Superior temporal gyrus (tissue), 1 donor: Measurements from ENCODE around the gene IGFBP6.
"Not testable (repeated sequence)": the region's sequence is repeated elsewhere in the genome, so short reads cannot be mapped to it uniquely, and the experiment has no call there.

Experiments used
- DNase-seq: peaks from one replicate; pipeline ENCODE4 v3.0.0-alpha.2; 2016; ENCODE audit errors: extremely low spot score

Gene IGFBP6

DNA sequence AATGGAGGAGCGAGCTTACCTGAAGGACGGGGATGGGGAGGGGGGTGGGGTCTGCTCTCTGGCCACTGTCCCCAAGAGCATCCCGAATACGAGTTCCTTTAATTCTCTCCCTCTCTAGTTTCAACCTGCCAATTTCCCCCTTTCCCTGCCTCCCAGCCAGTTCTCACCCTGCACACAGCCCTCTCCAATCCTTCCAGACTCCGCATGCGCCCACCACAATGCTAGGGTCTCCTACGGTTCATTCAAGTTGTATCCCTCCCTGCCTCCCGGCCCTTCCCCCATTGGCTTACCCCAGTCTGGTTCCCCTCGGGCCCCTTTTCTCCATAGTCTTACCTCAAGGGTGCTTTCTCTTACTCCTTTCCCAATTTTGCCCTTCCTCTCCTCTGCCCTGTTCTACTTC lies 708 bp upstream of the IGFBP6 start:
- DNase-seq, result no peak

DNA sequence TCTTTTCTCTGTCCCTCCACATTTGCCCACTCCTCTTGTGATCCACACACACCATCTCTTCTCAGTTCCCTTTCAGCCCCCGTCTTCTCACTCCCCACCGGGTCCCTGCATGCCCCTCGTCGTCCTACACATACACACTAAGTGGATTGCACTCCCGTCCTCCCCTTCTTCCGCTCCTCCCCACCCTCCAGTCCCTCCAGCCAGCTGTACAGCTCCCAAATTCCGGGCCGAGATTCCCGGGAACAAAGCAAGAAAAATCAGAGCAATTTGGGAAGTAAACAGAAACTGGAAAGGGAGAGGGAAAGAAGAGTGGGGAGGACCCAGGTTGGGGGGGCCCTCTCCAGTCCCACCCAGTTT lies 282 bp upstream of the IGFBP6 start:
- DNase-seq, result no peak

DNA sequence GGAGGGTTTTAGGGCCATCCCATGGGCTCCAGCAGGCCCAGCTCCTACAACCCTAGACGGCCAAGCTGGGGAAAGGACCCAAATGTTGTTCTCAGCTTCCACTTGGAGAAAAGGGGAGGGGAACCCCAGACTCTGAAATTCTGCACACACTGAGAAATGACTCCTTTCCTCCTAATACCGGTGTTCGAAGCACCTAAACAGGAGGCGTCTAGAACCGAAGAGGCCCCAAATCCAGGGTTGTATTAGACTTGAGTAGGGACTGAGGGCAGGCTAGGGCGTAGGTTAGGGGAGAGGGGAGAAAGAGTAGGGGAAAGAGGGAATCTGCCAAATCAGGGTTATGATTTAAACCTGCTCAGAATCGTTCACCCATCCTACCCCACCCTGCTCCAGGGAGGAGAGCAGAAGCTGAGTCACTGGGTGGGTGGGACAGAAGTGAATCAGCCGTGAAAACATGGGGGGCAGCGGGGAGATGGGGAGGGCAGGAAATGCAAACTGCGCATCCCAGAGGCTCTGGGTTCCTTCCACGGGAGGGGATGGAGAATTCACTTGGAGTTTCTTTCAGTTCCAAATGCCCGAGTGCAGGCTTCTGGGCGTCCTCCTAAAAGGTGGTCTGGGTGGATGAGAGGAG lies 1.0 kb downstream of the IGFBP6 start:
- DNase-seq, result peak; percentile 20

DNA sequence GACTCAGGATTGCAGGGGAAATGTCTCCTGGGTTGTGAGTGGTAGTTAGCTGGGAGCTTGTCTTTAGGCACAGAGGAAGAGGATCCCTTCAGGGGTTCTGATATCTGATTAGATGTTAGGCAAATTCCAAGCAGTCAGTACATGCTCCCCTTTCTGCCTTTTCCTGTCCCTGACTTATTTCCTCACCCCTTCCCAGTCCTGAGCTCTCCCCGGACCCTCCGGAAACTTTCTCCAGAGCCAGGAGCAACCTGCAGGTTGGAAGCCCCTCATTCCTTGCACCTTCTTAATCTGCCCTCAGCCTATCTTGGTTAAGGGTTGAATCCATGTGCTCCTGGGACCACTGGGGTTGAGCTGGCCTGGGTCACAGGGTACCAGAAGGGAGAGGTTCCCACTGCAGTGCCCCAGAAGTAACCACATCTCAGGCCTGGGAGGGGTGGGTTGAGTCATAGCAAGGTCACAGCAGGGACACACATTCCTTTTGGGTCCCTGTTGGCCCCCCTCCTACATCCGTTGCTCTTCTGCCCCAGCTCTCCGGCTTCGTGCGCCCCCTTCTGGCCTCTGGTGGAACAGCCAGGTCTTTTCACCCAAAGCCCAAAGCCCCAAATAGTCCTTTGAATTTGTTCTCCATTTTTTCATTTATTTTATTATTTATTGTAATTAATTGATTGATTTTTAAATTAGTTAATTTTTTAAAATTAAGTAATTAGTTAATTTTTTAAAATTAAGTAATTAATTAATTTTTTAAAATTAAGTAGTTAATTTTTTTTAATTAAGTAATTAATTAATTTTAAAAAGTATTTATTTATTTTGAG lies 1.8 kb downstream of the IGFBP6 start:
- DNase-seq, result peak; percentile 87

DNA sequence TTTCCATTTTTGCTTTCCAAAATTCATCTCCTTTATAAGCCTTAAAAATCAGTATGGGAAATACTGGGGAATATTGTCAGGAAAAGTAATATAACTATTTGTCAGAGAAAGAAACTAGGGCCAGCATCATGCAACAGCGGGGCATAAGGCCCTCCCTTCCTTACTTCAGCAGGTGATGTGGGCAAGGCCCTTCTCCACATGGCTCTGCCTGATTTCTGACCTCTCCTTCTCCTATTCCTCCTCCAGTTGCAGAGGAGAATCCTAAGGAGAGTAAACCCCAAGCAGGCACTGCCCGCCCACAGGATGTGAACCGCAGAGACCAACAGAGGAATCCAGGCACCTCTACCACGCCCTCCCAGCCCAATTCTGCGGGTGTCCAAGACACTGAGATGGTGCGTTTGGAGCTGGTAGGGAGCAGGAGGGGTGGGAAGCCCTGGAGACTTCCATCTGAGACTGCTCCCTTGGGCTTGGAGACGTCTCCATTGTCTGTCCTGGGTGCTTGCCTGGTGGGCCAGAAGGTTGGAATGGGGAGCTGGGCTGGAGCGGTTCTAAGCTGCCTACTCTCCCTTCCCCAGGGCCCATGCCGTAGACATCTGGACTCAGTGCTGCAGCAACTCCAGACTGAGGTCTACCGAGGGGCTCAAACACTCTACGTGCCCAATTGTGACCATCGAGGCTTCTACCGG lies 3.1 kb downstream of the IGFBP6 start:
- no peak for DNase-seq

DNA sequence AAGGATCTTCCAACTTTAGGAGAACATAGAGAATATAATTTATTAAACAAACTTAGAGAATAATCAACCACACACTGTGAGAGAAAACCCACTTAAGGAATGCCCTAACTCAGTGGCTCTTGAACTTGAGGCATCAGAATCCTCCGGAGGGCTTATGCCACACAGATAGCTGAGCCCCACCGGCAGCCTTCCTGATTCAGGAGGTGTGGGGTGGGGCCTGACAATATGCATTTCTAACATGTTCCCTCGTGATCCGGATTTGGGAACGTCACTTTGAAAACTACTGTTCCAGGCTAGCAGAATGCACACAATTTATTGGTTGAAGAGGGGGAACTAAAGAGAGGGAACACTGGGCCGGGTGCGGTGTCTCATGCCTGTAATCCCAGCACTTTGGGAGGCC lies 3.8 kb downstream of the IGFBP6 start:
- no peak for DNase-seq

DNA sequence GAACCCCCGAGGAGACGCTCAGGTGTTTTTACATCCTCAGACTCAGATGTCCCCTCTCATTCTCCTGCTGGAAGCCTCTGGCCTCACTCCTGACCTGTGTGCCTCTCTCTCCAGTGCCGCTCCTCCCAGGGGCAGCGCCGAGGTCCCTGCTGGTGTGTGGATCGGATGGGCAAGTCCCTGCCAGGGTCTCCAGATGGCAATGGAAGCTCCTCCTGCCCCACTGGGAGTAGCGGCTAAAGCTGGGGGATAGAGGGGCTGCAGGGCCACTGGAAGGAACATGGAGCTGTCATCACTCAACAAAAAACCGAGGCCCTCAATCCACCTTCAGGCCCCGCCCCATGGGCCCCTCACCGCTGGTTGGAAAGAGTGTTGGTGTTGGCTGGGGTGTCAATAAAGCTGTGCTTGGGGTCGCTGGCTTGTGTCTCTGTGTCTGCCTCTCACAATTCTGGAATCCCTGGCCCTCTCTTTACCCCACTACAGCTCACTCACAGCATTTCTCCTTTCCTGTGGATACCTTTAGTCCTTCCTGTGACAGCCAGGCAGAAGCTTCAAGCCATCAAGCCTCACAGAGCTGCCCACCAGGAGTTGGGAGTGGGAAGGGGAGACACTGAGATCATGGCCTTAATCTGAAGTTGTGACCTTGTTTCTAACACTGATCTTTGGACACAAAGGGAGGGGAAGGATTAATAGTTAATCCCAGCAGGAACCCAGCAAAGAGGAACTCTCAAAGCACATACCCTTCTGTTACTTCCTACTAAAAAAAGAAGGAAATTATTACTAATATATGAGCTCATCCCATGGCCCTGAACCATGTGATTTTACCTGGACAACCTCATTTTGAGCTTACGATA lies 4.7 kb downstream of the IGFBP6 start:
- no peak for DNase-seq

DNA sequence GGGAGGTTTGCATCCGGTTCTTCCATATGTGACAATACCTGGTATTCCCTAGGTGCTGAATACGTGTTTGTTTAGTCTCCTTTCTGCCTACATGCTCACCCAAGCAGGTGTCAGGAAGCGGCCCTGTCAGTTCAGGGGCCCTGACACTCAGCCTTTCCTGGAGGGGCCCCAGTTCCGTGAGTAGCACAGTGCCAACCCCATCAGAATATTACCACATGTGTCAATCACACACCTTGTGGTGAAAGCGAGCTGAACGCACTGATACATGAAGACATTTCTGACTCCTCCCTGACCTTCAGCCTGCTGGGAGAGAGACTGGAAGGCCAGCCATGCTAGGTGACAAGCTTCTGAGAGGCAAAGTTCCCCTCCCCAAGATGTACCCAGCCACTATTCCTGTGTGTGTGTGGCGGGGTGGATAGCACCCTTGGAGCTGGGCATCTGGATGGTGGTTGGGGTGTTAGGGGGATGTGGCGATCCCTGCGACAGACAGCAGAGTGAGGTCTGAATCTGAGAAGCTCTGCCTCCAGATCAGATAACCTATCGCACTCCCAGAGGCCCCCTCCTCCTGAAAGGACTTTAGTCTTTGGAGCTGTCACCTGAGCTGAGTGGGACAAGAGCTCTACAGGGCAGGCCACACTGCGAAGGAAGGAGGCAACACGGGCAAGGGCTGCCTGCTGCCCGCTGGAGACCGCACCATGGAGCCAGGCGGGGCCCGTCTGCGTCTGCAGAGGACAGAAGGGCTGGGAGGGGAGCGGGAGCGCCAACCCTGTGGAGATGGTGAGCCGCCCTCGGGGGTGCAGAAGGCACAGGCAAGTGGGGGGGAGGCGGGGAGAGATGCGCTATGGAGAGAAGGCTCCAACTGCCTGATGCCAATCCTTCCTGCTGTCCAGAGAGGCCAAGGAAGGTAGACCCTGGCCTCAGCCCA lies 5.7 kb downstream of the IGFBP6 start, which contains the start of gene SOAT2:
Gene SOAT2, plus strand, starts transcription at position 604 of the 925 bp plus-strand sequence. Its CDS starts 92 bp downstream, at position 696.
- no peak for DNase-seq

DNA sequence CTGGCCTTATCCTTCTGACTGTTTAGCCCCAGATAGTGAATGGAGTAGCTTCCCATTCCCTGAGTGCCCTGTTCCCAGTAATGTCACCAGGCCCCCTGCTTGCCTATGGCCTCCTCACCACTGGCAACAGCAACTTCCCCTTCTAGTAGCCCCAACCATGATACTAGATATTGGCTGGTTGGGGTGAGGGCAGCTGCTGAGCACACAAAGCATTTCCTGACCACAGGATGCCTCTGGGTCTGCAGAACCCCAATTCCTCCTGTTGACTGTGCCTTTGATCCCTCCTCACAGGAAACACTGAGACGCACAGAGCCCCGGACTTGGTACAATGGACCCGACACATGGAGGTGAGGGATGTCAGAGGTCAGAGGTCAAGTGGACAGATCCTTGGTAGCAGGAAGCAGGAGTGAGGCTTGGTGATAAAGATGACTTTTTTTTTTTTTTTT lies 6.4 kb downstream of the IGFBP6 start:
- DNase-seq, result no peak

DNA sequence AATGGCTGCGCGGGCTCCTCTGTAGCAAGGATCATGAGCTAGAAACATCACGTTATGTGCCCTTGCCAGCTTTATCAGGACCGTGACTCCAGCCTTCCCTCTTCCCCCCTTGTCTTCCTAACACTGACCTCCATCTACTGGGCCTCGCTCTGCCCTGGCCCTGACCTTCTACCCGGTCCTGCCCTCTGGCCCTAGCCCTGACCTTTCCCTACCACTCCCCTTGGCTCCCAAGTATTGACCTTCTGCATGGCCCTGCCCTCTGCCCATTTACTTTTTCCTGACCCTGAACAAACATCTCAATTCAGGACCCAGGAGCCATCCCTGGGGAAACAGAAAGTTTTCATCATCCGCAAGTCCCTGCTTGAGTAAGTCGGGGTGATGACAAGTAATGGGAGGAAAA lies 7.8 kb downstream of the IGFBP6 start:
- no peak for DNase-seq

DNA sequence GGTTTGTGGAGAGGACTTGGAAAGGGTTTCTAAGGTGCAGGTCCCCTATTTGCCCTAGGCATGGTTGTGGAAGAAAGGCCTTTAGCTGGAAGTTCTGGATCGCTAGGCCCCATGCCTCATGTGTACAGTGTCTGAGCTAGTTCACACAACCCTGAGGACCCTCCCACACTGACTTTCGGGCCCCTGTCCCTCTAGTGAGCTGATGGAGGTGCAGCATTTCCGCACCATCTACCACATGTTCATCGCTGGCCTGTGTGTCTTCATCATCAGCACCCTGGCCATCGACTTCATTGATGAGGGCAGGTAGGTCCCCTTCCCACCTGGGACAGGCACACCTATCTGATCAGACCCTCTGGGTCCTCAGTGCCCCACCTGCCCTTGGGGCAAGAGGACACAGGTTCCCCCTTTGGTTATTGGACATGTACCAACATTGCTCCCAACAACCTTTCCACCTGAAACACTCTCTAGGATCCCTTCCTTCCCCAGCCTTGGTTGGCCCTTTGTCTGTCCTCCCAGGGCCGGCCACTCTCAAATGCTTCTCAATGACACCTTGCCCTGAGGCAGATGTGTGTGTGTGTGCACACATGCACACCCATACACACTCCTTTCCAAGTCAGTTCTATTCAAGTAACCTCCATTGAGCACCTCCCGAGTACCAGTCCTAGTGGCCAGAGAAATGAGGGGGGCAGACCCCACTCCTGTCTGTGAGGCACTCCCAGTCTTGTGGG lies 8.4 kb downstream of the IGFBP6 start:
- DNase-seq, result no peak

DNA sequence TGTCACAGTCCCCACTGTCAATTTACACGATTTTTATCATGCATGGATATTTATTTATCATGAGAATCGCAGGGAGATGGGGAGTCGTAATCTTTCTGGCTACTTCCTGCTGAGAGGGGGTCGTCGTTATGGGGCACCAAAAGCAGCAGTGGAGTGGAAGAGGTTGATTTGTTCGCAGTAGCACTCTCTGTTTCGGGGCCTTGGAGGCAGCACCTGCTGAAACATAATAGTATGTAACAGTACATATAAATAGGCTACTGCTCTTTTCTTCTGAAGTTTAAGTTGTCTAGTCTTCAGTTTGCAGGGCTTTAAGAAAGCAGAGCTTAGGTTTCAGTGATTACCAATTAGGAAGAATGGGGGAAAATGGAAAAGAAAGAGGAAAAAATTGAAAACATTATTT lies 9.7 kb downstream of the IGFBP6 start:
- no peak for DNase-seq

DNA sequence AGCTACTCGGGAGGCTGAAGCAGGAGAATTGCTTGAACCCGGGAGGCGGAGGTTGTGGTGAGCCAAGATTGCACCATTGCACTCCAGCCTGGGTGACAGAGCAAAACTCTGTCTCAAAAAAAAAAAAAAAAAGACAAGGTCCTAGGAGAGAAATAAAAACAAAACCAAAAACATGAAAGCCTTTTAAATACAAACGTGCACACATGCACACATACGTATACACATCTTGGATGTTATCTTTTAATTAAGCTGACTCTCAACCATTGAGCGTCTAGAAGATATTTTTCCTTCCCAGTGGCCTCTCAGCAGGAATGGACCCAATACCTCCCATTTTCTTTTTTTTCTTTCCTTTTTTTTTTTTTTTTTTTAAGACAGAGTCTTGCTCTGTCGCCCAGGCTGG lies 15.0 kb downstream of the IGFBP6 start:
- not testable (repeated sequence) for DNase-seq

DNA sequence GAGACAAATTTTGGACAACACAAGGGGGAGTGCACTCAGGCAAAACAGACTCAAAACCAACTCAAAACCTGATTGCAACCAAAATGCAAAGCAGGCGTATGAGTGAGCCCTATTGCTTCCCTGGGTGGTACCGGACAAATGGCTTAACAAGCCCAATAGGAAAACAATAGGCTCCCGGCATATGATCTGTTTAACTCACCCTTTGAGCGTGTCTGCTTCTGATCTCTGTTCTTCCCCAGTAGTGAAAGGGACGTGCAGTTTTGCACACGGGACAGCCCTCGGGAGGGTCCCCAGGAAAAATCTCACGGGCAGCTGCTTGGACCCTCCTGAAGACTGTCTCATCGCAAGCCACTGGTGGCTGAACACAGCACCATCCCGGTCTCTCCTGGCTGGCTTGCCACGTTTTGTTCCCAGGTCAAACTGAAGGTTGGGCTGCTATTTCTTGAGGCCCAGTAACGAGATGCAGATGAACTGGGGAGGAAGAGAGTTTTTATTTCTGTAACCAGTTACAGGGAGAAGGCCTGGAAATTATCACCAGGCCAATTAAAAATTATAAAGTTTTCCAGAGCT lies 15.8 kb downstream of the IGFBP6 start:
- DNase-seq, result no peak

DNA sequence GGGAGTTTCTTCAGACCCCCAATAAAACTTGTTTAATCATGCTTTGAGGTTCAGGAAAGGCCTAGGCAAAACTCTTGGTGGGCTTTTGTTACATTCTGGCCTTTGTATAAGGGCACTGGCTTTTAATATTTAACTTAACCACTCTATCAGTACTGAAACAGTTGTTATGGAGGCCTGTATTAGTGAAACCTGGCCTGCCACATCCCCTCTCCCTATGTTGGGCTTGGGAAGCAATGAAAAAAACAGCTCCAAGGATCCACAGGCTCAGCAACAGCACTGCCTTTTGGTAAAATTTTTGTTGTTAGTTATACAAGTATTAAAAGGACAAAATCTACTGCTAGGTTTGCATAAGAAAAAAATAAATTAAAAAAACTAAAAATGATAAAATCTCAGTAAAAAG lies 16.5 kb downstream of the IGFBP6 start:
- DNase-seq, result no peak

DNA sequence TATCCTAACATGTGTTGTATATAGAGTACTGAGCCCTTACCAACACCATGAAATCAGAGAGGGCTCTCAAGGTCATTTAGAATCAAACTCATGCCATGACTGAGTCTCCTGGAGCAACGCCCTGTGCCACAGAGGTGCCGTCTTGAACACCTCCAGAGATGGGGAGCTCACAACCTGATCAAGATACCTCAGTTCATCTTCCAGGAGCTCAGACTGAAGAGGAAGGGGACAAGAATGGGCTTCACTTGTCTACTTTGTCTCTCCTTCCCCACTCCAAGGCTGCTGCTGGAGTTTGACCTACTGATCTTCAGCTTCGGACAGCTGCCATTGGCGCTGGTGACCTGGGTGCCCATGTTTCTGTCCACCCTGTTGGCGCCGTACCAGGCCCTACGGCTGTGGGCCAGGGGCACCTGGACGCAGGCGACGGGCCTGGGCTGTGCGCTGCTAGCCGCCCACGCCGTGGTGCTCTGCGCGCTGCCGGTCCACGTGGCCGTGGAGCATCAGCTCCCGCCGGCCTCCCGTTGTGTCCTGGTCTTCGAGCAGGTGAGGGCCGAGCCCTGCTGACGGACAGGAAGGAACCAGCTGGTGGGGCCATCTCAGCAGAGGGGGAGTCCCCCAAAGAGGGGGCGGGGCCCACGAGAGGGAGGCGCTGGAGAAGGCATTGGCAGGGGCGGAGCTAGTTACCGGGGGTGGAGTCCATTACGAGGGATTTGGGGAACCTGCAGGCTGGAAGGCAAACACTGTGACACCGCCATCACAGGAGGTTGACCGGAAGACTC lies 17.8 kb downstream of the IGFBP6 start:
- DNase-seq, result no peak

DNA sequence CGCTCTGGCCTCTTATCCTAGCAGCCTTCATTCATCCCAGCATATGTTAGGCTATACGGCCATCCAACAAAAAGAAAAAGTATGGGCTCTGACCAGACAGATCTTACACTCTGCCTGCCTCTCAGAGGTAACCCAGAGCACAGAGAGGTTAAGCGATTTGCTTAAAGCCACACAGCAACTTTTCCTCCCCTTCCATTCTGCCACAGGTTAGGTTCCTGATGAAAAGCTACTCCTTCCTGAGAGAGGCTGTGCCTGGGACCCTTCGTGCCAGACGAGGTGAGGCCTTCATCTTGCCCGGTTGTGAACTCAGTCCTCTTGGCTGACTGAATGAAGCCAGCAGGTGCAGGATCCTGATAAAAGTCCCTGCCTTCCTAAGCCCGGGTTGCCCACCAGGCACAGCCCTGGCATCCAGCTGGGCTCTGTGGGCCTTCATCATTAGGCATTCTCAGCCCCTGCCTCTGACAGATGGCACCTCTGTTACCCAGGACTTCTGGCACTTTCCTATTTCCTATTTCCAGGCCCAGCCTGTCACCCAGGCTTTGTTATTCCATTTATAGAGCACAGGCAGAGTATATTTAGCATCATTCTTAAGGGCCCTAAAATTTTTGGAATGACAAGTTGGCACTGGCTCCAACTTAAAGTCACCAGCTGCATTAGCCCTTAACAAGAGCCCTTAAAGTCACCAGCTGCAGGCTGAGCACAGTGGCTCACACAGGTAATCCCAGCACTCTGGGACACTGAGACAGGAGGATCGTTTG lies 18.6 kb downstream of the IGFBP6 start:
- DNase-seq, result no peak

DNA sequence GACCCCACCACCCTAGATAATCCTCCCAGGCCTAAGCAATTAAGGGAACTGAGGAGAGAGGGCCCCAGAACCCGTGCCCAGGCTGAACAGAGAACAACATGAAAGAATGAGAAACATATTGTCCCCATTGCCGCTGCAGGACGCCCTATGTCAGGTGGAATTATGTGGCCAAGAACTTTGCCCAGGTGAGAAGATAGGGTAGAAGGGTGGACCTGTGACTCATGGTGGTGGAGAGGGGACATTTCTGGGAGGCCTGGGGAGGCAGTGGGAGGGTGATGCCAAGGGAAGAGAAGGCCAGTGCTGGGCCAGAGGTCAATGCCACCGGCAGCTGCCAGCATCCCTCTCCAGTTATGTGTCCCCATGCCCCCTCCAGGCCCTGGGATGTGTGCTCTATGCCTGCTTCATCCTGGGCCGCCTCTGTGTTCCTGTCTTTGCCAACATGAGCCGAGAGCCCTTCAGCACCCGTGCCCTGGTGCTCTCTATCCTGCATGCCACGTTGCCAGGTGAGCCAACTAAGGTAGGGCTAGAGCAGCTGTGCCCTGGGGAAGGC lies 21.4 kb downstream of the IGFBP6 start:
- DNase-seq, result no peak
